Omental fat pad (tissue), 4 donors: ENCODE data around the gene LRRC70. TPM values are rescaled to one million over a fixed set of nuclear protein-coding genes. Genes with fewer than 3 reads are reported as not detected.

Source experiments
- ATAC-seq: fragments of 150-250 bp; one replicate; pipeline ENCODE4 v1.9.1; 2016; ENCODE audit warnings: mild to moderate bottlenecking, moderate library complexity; ENCODE audit not compliant: low FRiP score
- DNase-seq: peaks from one replicate; pipeline ENCODE4 v3.0.0-alpha.2; 2019; ENCODE audit warnings: low spot score
- CTCF ChIP-seq, 3 donors: fragments of 450-650 bp; IDR thresholded peaks; one replicate each; pipeline ENCODE4 v1.5.1; 2016 to 2017; ENCODE audit warnings: antibody characterized with exemption in 3 of 3, mild to moderate bottlenecking in 3 of 3, moderate library complexity in 2 of 3
- total RNA-seq, 4 donors: library from RNA; depleted of rRNA; stranded (reverse); fragments of >200 nt; gene quantifications; one replicate each; pipeline ENCODE4 v1.1.0, GENCODE V29; 2016

Gene LRRC70
- total RNA-seq, 4 donors from 2014 or later: 5.8 to 18.4 (median 7.6) TPM

DNA sequence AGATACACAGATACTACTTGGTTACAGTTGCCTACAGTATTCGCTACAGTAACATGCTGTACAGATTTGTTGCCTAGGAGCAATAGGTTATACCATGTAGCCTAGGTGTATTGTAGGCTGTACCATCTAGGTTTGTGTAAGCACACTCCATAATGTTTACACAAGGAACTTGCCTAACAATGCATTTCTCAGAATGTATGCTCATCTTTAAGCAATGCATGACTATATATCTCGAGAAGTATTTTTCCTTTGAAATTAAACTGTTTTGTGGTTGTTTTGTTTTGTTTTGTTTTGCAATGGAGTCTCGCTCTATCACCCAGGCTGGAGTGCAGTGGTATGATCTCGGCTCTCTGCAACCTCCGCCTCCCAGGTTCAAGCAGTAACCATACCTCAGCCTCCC, 25.3 kb downstream of the LRRC70 start:
- TF ChIP-seq CTCF (IDR thresholded peaks at IDR 0.05): no peak
- ATAC-seq: no peak
- no peak for DNase-seq

- no peak for TF ChIP-seq CTCF (IDR thresholded peaks at IDR 0.05)
- DNase-seq (no peak), ATAC-seq (no peak)
Measured at GRCh38 chr5:62605638-62606037, 27.0 kb downstream of the LRRC70 start.

DNA sequence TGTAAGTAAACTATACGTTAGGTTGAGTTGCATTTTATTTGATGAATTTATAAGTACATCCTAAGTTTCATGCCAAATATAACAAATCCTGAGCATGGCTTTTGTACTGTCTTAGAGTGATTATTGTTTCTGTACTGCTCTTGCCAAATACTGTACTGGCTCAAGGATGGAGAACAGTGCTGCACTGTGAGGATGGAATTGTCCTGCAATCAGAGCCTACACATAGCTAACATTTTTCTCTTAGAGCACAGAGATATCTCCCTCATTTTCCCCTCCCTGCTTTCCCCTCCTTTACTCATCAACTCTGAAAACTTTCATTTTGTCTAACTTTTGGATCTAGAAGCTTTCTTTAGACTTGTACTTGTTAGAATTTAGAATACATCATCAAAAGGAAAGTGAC, 28.3 kb downstream of the LRRC70 start:
- no peak for TF ChIP-seq CTCF (IDR thresholded peaks at IDR 0.05)
- peak; percentile 51 for ATAC-seq
- no peak for DNase-seq

- TF ChIP-seq CTCF (IDR thresholded peaks at IDR 0.05): no peak
- ATAC-seq: no peak
- no peak for DNase-seq
Measured at GRCh38 chr5:62607615-62608014, 29.0 kb downstream of the LRRC70 start.

DNA sequence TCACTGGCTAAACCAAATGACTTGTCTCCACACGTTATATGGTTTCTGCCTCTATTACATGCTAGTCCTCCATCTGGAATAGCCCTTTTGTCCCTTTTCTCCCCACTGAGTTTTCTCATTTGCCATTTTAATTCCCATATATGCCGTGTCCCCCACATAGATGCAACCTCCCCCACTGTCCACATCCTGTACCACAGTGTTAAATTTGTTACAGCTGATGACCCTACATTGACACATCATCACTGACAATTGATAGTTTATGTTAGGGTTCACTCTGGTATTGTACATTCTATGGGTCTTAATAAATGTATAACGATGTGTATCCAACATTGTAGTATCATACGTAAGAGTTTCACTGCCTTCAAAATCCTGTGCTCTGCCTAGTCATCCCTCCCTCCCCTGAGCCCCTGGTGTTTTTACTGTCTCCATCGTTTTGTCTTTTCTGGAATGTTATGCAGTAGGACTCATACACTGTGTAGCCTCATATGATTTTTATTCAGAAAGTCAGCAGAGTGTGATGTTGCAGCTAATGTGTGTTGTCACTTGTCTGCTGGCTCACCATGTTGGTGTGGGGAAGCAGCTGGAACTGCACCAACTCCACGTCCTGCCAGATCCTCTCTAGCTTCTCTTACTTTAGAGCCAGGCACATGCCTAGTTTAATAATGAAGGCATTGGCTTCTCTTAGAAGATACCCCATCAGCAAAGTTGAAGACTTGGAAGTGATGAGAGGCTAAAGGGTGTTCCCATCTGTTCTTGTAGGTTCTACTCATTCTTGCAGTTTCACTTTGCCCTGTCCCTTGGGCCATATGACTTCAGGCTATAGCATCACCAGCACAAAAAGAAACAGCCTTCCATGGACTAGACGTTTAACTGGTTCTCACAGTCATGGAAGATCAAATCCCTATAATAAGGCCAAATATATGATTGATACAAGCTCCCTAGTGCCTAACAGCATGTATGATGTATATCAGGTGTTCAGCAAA, 30.2 kb downstream of the LRRC70 start:
- no peak for DNase-seq
- TF ChIP-seq CTCF (IDR thresholded peaks at IDR 0.05): no peak
- ATAC-seq: no peak

GRCh38 chr5:62614355-62614754, 35.7 kb downstream of the LRRC70 start:
- no peak for TF ChIP-seq CTCF (IDR thresholded peaks at IDR 0.05)
- ATAC-seq: no peak

More at GRCh38 chr5:62614355-62614754, 35.7 kb downstream of the LRRC70 start:
- DNase-seq: no peak
